SK-N-SH (cell line): ENCODE data around the gene GCLC. TPM values are rescaled to one million over a fixed set of nuclear protein-coding genes. Genes with fewer than 3 reads are reported as not detected.

ENCODE experiments used
- CTCF ChIA-PET: fragments of 300-600, 350-600 bp; formaldehyde crosslinking; extraction: SDS; loops from one replicate; lab custom pipeline; 2021; lab: Yijun Ruan, JAX
- POLR2A ChIA-PET: fragments of 350-600 bp; sonication (Branson Sonifier 250); formaldehyde crosslinking; extraction: SDS; loops from one replicate; lab custom pipeline; 2020; ENCODE audit warnings: antibody characterized with exemption, inconsistent platforms; lab: Yijun Ruan, JAX
- DNase-seq: peaks from one replicate; pipeline ENCODE4 v3.0.0; 2012
- H2AFZ ChIP-seq: fragments of 200-600 bp; sonication (generic); 2 replicates; pipeline ENCODE4 v1.8.1; 2016; ENCODE audit warnings: antibody characterized with exemption, mild to moderate bottlenecking, low read depth
- H3F3A ChIP-seq: fragments of 200-600 bp; sonication (generic); replicated peaks from 2 replicates; pipeline ENCODE3; 2016; ENCODE audit warnings: antibody characterized with exemption, mild to moderate bottlenecking; ENCODE audit not compliant: insufficient read depth
- H3K27ac ChIP-seq, 2 experiments: fragments of 200-500 bp in 1 of 2; fragments of 200-600 bp in 1 of 2; sonication (Bioruptor generic) in 1 of 2; sonication (generic), shearing (Covaris generic) in 1 of 2; 2 replicates each; pipeline versions ENCODE4 v1.5.1 to v1.6.1; 2014 to 2016; ENCODE audit warnings: low read depth in 2 of 2, inconsistent platforms in 1 of 2, low read length in 1 of 2, mild to moderate bottlenecking in 1 of 2, mixed read lengths in 1 of 2
- H3K27me3 ChIP-seq: fragments of 200-600 bp; sonication (generic), shearing (Covaris generic); 2 replicates; pipeline ENCODE4 v1.6.1; 2016; ENCODE audit warnings: mixed run types; ENCODE audit not compliant: insufficient read depth
- H3K36me3 ChIP-seq, 2 experiments: fragments of 200-500 bp in 1 of 2; fragments of 200-600 bp in 1 of 2; sonication (Bioruptor generic) in 1 of 2; sonication (generic) in 1 of 2; replicated peaks in 1 of 2; 2 replicates each; pipeline versions ENCODE3 to v1.5.1; 2014 to 2016; ENCODE audit warnings: low read length in 1 of 2, mild to moderate bottlenecking in 1 of 2; ENCODE audit not compliant: insufficient read depth in 2 of 2, control insufficient read depth in 1 of 2
- H3K4me1 ChIP-seq, 2 experiments: fragments of 200-500 bp in 1 of 2; fragments of 200-600 bp in 1 of 2; sonication (Bioruptor generic) in 1 of 2; sonication (generic), shearing (Covaris generic) in 1 of 2; 2 replicates each; pipeline versions ENCODE4 v1.5.1 to v1.6.1; 2014 to 2016; ENCODE audit warnings: low read depth in 1 of 2, low read length in 1 of 2, mixed run types in 1 of 2; ENCODE audit not compliant: insufficient read depth in 2 of 2, control insufficient read depth in 1 of 2
- H3K4me2 ChIP-seq: fragments of 200-600 bp; sonication (generic), shearing (Covaris generic); 2 replicates; pipeline ENCODE4 v1.6.1; 2017; ENCODE audit warnings: mixed run types
- H3K4me3 ChIP-seq, 2 experiments: fragments of 200-500 bp in 1 of 2; fragments of 200-600 bp in 1 of 2; sonication (Bioruptor generic) in 1 of 2; sonication (generic), shearing (Covaris generic) in 1 of 2; 2 replicates each; pipeline versions ENCODE4 v1.5.1 to v1.8.1; 2014 to 2016; ENCODE audit warnings: low read depth in 2 of 2, inconsistent platforms in 1 of 2, low read length in 1 of 2, mild to moderate bottlenecking in 1 of 2, mixed read lengths in 1 of 2, moderate library complexity in 1 of 2
- H3K79me2 ChIP-seq: fragments of 200-600 bp; sonication (generic); 2 replicates; pipeline ENCODE4 v1.8.1; 2017; ENCODE audit warnings: mild to moderate bottlenecking; ENCODE audit not compliant: insufficient read depth
- H3K9ac ChIP-seq: fragments of 200-600 bp; sonication (generic); 2 replicates; pipeline ENCODE4 v1.6.1; 2017; ENCODE audit warnings: mixed run types
- H3K9me2 ChIP-seq: fragments of 200-600 bp; sonication (generic); 2 replicates; pipeline ENCODE4 v1.6.1; 2017; ENCODE audit warnings: mixed run types
- H3K9me3 ChIP-seq: fragments of 200-600 bp; sonication (generic); 2 replicates; pipeline ENCODE4 v1.6.1; 2017; ENCODE audit warnings: mixed run types, mild to moderate bottlenecking, moderate library complexity
- H4K20me1 ChIP-seq: fragments of 200-600 bp; sonication (generic); 2 replicates; pipeline ENCODE4 v1.6.1; 2017; ENCODE audit warnings: mild to moderate bottlenecking, mixed run types; ENCODE audit not compliant: insufficient read depth
- FOSL2 ChIP-seq: IDR thresholded peaks from 2 replicates; pipeline ENCODE4 v1.4.0; 2012; ENCODE audit warnings: low read depth, mild to moderate bottlenecking, moderate library complexity, borderline replicate concordance
- FOXM1 ChIP-seq: IDR thresholded peaks from 2 replicates; pipeline ENCODE4 v1.4.0; 2012; ENCODE audit warnings: low read depth, mild to moderate bottlenecking
- GATA2 ChIP-seq: sonication (generic); formaldehyde crosslinking; IDR thresholded peaks from 2 replicates; pipeline ENCODE4 v1.5.0; 2020; ENCODE audit warnings: mild to moderate bottlenecking, missing genetic modification reagents
- IRF3 ChIP-seq: fragments of 150-350 bp; IDR thresholded peaks from 2 replicates; pipeline ENCODE4 v1.6.1; 2016; ENCODE audit warnings: mild to moderate bottlenecking, low read depth, low read length
- MAX ChIP-seq: IDR thresholded peaks from 2 replicates; pipeline ENCODE4 v1.4.0; 2012; ENCODE audit warnings: low read depth
- MXI1 ChIP-seq: IDR thresholded peaks from 2 replicates; pipeline ENCODE4 v1.6.1; 2012; ENCODE audit warnings: mild to moderate bottlenecking, low read depth, low read length, improper control_type of control experiment
- PBX3 ChIP-seq: IDR thresholded peaks from 2 replicates; pipeline ENCODE4; 2012
- RAD21 ChIP-seq: IDR thresholded peaks from 2 replicates; pipeline ENCODE4 v1.6.1; 2012; ENCODE audit warnings: mild to moderate bottlenecking, low read length
- RFX5 ChIP-seq: IDR thresholded peaks from 2 replicates; pipeline ENCODE4 v1.6.1; 2012; ENCODE audit warnings: mild to moderate bottlenecking, improper control_type of control experiment, low read length
- RXRA ChIP-seq: IDR thresholded peaks from 2 replicates; pipeline ENCODE4 v1.4.0; 2012; ENCODE audit warnings: low read depth, mild to moderate bottlenecking, borderline replicate concordance
- TAF1 ChIP-seq: IDR thresholded peaks from 2 replicates; pipeline ENCODE4 v1.6.1; 2012; ENCODE audit warnings: low read depth, mild to moderate bottlenecking, low read length, moderate library complexity, borderline replicate concordance
- TEAD4 ChIP-seq: IDR thresholded peaks from 2 replicates; pipeline ENCODE4 v1.4.0; 2012; ENCODE audit warnings: mild to moderate bottlenecking, borderline replicate concordance; ENCODE audit not compliant: insufficient read depth
- YY1 ChIP-seq: IDR thresholded peaks from 2 replicates; pipeline ENCODE4 v1.4.0; 2012; ENCODE audit warnings: low read depth, mild to moderate bottlenecking
- ZBTB33 ChIP-seq: IDR thresholded peaks from 2 replicates; pipeline ENCODE4 v1.4.0; 2012; ENCODE audit warnings: low read depth, borderline replicate concordance
- WGBS: methylation state at CpG from one replicate; pipeline ENCODE4 v1.1.6; 2017; ENCODE audit warnings: low lambda C conversion rate; 5-methylcytosine and 5-hydroxymethylcytosine counted together
- polyA plus RNA-seq, 3 experiments: library from polyadenylated mRNA; depleted of rRNA; stranded (reverse); fragments of >200 nt; gene quantifications; 2 replicates each; pipeline ENCODE4 v1.2.3, GENCODE V29; 2012

Gene GCLC
- polyA plus RNA-seq, 1 of the 3 experiments (the other 2 are of a cell fraction) = 7.5 TPM

- WGBS = 69% methylated on average over 5 of the region's 5 CpGs
- Histone ChIP-seq H3K27me3 (no peaks in the 10 kb centered on the region; the same call in 1 of the 2 replicates), H3K4me1 (peaks cover 0 to 2% of the 10 kb centered on the region in 2 experiments; a peak in 1 of 4 replicates), H3K9me2 (no peaks in the 10 kb centered on the region), H3K27ac (no peak overlapping the region), H3F3A (no peaks in the 10 kb centered on the region), H3K4me3 (no peak overlapping the region), H3K4me2 (no peak overlapping the region), H3K9me3 (no peaks in the 10 kb centered on the region), H3K79me2 (no peaks in the 10 kb centered on the region), H3K9ac (no peak overlapping the region), H2AFZ (no peak overlapping the region), H3K36me3 (no peaks in the 10 kb centered on the region), H4K20me1 (no peaks in the 10 kb centered on the region)
- DNase-seq = no peak
- CTCF ChIA-PET = interaction anchor here (0.8 to 1.6 kb wide), 4 partner anchors 16 to 257 kb away, joined by 3 to 5 read pairs (median 3); no protein-coding TSS in a partner anchor
- POLR2A ChIA-PET = no interaction called here
- TF ChIP-seq GATA2 (CRISPR knock-in tag) (no peak), FOSL2 (no peak), TAF1 (no peak), RXRA (no peak), IRF3 (no peak), TEAD4 (no peak), MXI1 (no peak), YY1 (no peak), ZBTB33 (no peak), RAD21 (no peak), FOXM1 (no peak), MAX (no peak), PBX3 (no peak), RFX5 (no peak)
These were observed 83.2 kb downstream of the GCLC start for GRCh38 chr6:53461696-53462095.
